Ovary (tissue), 9 donors: Measurements from ENCODE around the gene PPFIBP2. TPM values are rescaled to one million over a fixed set of nuclear protein-coding genes. Genes with fewer than 3 reads are reported as not detected.

ENCODE experiments used
- DNase-seq, 5 donors: peaks; one replicate each; pipeline ENCODE4 v3.0.0-alpha.2; 2019 to 2020
- H3K27ac ChIP-seq, 2 donors: fragments of 200-600 bp; one replicate each; pipeline versions ENCODE4 v1.5.1 to v1.8.0; 2019 to 2022
- H3K27me3 ChIP-seq: fragments of 200-600 bp; one replicate; pipeline ENCODE4 v1.8.0; 2022
- H3K36me3 ChIP-seq: fragments of 200-600 bp; sonication (generic); one replicate; pipeline ENCODE4 v1.5.1; 2019
- H3K4me1 ChIP-seq: one replicate; pipeline ENCODE4 v1.8.1; 2013; ENCODE audit warnings: mild to moderate bottlenecking, moderate library complexity; ENCODE audit not compliant: insufficient read depth
- H3K4me3 ChIP-seq: fragments of 200-600 bp; sonication (generic); one replicate; pipeline ENCODE4 v1.5.1; 2017
- H3K9me3 ChIP-seq, 2 donors: fragments of 200-600 bp in 1 of 2; sonication (generic) in 1 of 2; one replicate each; pipeline versions ENCODE4 v1.5.1 to v1.8.1; 2013 to 2019; ENCODE audit warnings: mild to moderate bottlenecking in 1 of 2, moderate library complexity in 1 of 2
- EP300 ChIP-seq: sonication (generic); formaldehyde crosslinking; IDR thresholded peaks from one replicate; pipeline ENCODE4 v1.6.1; 2017; ENCODE audit warnings: antibody characterized with exemption
- POLR2A ChIP-seq: fragments of 450-650 bp; IDR thresholded peaks from one replicate; pipeline ENCODE4 v1.6.1; 2017; ENCODE audit warnings: antibody characterized with exemption, mild to moderate bottlenecking, moderate library complexity
- WGBS, 3 donors: extraction: QIAGEN DNeasy Blood & Tissue Kit in 1 of 3; methylation state at CpG; one replicate each; pipeline versions ENCODE4 v1.1.5 to v1.1.7; 2013 to 2017; 5-methylcytosine and 5-hydroxymethylcytosine counted together
- intact Hi-C, 4 donors: fragments of 100-400 bp; cut with DNase I; formaldehyde crosslinking; loops; one replicate each; pipeline versions ENCODE4 v1.11.0 to v1.15.1; 2022 to 2023
- polyA plus RNA-seq, 2 donors: library from polyadenylated mRNA; stranded (reverse); fragments of 200-250 nt in 1 of 2; fragments of 350-450 nt in 1 of 2; fragmentation: Illumina TruSeq in 1 of 2; extraction: RNeasy Lipid Tissue Mini Kit (QIAGEN cat#74804) in 1 of 2; gene quantifications; one replicate each; pipeline ENCODE4 v1.2.3, GENCODE V29; 2013 to 2014
- total RNA-seq, 7 donors: library from RNA; depleted of rRNA in 2 of 7; stranded (reverse); fragments of >200 nt in 2 of 7; fragmentation: NEBNext Ultra II Directional in 3 of 7; extraction: Animal tissue kit (Norgen Biotek cat#: 25700) in 3 of 7; gene quantifications; one replicate each; pipeline versions ENCODE4 v1.1.0 to v1.2.4, GENCODE V29; 2016 to 2023
- TF ChIP-seq, protein P1 (sequence below), 3 donors: fragments of 450-650 bp in 2 of 3; fragments of 200-600 bp in 1 of 3; IDR thresholded peaks; one replicate each; pipeline versions ENCODE4 v1.5.1 to v1.8.0; 2016 to 2022; ENCODE audit warnings: antibody characterized with exemption in 3 of 3, mild to moderate bottlenecking in 1 of 3
- donor health status: DM: no; HTN: no; CAD: no; lungs with moderate emphysema.
- donor health status: DM: no; HTN: no; CAD: no.
- donor health status: Bipolar disorder and iron deficiency.
- donor health status: DM: yes; HTN: yes; CAD: no.
- donor health status: DM: no; HTN: no; CAD: no.
- donor health status: DM: yes; HTN: yes; CAD: no.

PPFIBP2 gene
- total and polyA plus RNA-seq, 9 donors, result 9.6 to 36.2 (median 20.7) TPM

DNA sequence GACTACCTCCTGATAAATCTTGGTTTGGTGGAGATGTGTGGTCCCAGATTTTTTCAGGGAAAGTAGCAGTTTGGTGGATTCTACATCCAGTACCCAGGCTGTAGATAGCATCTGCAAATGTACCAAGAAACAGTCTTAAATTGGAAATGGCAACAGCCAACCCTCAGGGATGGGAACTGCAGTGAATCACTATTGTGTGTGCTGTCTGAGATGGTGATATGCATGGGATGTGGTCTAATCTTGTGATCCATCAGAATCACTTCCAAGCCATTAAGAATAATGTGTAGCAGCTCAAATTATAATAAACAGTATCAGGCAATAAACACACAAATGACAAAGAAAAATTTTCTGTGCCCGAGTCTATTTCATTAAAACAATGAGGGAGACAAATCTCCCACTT, 25.1 kb upstream of the PPFIBP2 start:
- Histone ChIP-seq H3K27me3 (no peaks in the 10 kb centered on the region), H3K4me3 (no peak overlapping the region), H3K4me1 (peaks cover 6% of the 10 kb centered on the region), H3K27ac (no peak overlapping the region), H3K36me3 (no peaks in the 10 kb centered on the region), H3K9me3 (no peaks in the 10 kb centered on the region)
- no peak for DNase-seq
- intact Hi-C loops, result no loop called here
- WGBS, 3 donors, result 92 to 98% (median 93%) methylated on average over 1 of the region's 1 CpG
- TF ChIP-seq EP300 (no peak), POLR2A (no peak)
- TF ChIP-seq, protein P1, sequence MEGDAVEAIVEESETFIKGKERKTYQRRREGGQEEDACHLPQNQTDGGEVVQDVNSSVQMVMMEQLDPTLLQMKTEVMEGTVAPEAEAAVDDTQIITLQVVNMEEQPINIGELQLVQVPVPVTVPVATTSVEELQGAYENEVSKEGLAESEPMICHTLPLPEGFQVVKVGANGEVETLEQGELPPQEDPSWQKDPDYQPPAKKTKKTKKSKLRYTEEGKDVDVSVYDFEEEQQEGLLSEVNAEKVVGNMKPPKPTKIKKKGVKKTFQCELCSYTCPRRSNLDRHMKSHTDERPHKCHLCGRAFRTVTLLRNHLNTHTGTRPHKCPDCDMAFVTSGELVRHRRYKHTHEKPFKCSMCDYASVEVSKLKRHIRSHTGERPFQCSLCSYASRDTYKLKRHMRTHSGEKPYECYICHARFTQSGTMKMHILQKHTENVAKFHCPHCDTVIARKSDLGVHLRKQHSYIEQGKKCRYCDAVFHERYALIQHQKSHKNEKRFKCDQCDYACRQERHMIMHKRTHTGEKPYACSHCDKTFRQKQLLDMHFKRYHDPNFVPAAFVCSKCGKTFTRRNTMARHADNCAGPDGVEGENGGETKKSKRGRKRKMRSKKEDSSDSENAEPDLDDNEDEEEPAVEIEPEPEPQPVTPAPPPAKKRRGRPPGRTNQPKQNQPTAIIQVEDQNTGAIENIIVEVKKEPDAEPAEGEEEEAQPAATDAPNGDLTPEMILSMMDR (IDR thresholded peaks at IDR 0.05), result no peak

DNA sequence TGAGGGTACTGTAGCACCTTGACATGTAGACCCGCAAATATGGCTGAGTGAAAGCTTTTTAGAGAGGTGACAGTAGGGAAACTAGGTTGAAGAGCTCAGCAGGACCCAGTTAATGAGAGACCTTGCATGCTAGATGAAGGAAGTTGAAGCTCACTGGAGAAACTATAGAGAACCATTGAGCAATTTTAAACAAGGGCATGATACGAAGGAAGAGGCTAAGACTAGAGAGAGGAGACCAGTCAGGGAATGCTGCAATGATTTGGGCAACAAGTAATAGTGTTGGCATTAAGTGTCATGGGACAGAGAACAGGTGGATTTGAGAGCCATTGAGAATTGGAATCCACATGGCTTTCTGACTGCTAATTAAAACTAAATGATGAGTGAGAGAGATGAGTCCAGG, 24.4 kb upstream of the PPFIBP2 start:
- no peak for TF ChIP-seq POLR2A
- no peak for TF ChIP-seq EP300
- TF ChIP-seq, protein P1 (IDR thresholded peaks at IDR 0.05), result no peak
- no peaks in the 10 kb centered on the region for H3K36me3 ChIP-seq
- H3K27me3 ChIP-seq, result no peaks in the 10 kb centered on the region
- no peak overlapping the region for H3K4me3 ChIP-seq
- intact Hi-C loops, result no loop called here
- no peaks in the 10 kb centered on the region for H3K9me3 ChIP-seq
- WGBS, 3 donors, result 94 to 99% (median 94%) methylated on average over 2 of the region's 2 CpGs
- peaks cover 6% of the 10 kb centered on the region for H3K4me1 ChIP-seq
- H3K27ac ChIP-seq, result no peak overlapping the region
- no peak for DNase-seq

DNA sequence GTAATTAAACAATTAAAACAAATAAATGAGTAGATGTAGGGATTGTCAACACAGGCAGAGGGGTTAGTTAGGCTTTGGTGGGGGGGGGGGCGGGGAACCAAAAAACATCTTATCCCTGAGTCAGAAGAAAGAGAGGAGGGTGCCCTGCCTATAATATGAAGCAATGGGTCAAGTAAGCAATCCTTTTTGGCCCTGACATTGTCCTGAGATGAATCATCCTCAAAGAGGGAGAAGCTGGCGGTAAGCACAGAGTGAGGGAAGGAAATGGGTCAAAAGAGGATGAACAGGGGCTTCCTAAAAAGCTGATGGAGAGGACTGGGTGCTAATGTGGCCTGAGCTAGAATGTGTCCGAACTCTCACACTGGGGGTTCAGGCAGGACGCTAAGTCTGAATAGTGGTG, 23.7 kb upstream of the PPFIBP2 start:
- DNase-seq, result peak in 1 of 5 donors; percentile 42
- no peaks in the 10 kb centered on the region for H3K36me3 ChIP-seq
- TF ChIP-seq, protein P1 (IDR thresholded peaks at IDR 0.05), result no peak
- TF ChIP-seq POLR2A, result no peak
- TF ChIP-seq EP300, result no peak
- 62 to 74% (median 71%) methylated on average over 4 of the region's 4 CpGs for WGBS, 3 donors
- no peak overlapping the region for H3K4me3 ChIP-seq
- no peaks in the 10 kb centered on the region for H3K9me3 ChIP-seq
- no peaks in the 10 kb centered on the region for H3K27me3 ChIP-seq
- intact Hi-C loops, result no loop called here
- H3K27ac ChIP-seq, result no peak overlapping the region
- H3K4me1 ChIP-seq, result peaks cover 3% of the 10 kb centered on the region

GRCh38 chr11:7490535-7490934, 23.3 kb upstream of the PPFIBP2 start:
- WGBS, 3 donors, result 73 to 91% (median 87%) methylated on average over 1 of the region's 1 CpG
- no peak overlapping the region for H3K4me3 ChIP-seq
- H3K9me3 ChIP-seq, result no peaks in the 10 kb centered on the region
- H3K27ac ChIP-seq, result no peak overlapping the region
- H3K36me3 ChIP-seq, result no peaks in the 10 kb centered on the region
- intact Hi-C loops, result no loop called here
- peaks cover 2% of the 10 kb centered on the region for H3K4me1 ChIP-seq
- DNase-seq, result peak in 1 of 5 donors; percentile 24
- TF ChIP-seq, protein P1 (IDR thresholded peaks at IDR 0.05), result no peak
- TF ChIP-seq POLR2A, result no peak
- no peak for TF ChIP-seq EP300
- H3K27me3 ChIP-seq, result no peaks in the 10 kb centered on the region

- H3K27me3 ChIP-seq, result no peaks in the 10 kb centered on the region
- intact Hi-C loops, result no loop called here
- 38 to 69% (median 68%) methylated on average over 1 of the region's 1 CpG for WGBS, 3 donors
- H3K4me1 ChIP-seq, result no peaks in the 10 kb centered on the region
- TF ChIP-seq POLR2A, result no peak
- TF ChIP-seq EP300, result no peak
- TF ChIP-seq, protein P1 (IDR thresholded peaks at IDR 0.05), result no peak
- no peak overlapping the region for H3K27ac ChIP-seq
- no peaks in the 10 kb centered on the region for H3K9me3 ChIP-seq
- H3K4me3 ChIP-seq, result no peak overlapping the region
- no peak for DNase-seq
- H3K36me3 ChIP-seq, result no peaks in the 10 kb centered on the region
Observed at GRCh38 chr11:7492253-7492652, 21.5 kb upstream of the PPFIBP2 start.
